H54 (cell line): ENCODE data around the gene PLK3.
"Not testable (repeated sequence)": the region's sequence is repeated elsewhere in the genome, so short reads cannot be mapped to it uniquely, and the experiment has no call there.

Experiments
- DNase-seq: peaks from one replicate; pipeline ENCODE4 v3.0.0; 2011; ENCODE audit warnings: low spot score, mixed read lengths; ENCODE audit not compliant: insufficient read length
- FAIRE-seq: peaks from 3 replicates; lab custom pipeline; 2011; peaks lifted over from hg19 to GRCh38; lab: Jason Lieb, UNC
- POLR2A ChIP-seq: IDR thresholded peaks from 2 replicates; pipeline ENCODE4 v1.6.1; 2011; ENCODE audit warnings: low read depth, mild to moderate bottlenecking, low read length

Gene PLK3

GRCh38 chr1:44799770-44800584 lies at the start of gene PLK3:
Gene PLK3 (plus strand): TSS chr1:44800377. CDS start chr1:44800464, 87 bp downstream.
- peak; percentile 98 for TF ChIP-seq POLR2A
- DNase-seq: peak; percentile 87
- FAIRE-seq: peak; percentile 72

DNA sequence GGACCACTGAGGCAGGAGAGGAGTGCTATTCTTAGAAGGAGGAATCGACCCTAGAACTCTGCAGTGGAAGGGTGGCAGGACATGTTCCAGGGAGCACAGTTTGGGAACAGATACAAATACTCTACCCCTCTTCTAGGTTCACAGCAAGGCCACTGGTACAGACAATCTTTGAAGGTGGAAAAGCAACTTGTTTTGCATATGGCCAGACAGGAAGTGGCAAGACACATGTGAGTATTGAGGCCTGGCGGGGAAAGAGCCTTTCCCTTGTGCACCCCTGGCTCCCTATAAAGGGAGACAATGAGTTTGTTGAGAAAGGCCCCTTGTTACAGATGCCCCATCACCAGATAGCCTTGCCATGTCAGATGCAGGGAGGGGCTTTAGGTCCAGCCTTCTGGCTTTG lies 42.8 kb upstream of the PLK3 start:
- DNase-seq: no peak
- TF ChIP-seq POLR2A: no peak
- no peak for FAIRE-seq

DNA sequence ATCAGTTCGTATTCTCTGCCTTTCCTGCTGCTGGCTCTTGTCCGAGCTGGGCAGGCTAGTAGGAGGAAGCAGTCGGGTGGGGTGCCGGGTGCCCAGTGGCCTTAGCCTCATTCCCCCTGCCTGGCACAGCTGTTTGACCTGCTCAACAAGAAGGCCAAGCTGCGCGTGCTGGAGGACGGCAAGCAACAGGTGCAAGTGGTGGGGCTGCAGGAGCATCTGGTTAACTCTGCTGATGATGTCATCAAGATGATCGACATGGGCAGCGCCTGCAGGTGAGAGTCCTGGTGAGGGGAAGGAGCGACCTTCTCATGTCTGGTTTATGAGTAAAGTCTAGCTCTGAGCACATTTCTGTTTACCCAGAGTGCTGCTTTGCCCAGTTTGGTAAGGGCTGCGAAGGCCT lies 41.1 kb upstream of the PLK3 start:
- DNase-seq (no peak), FAIRE-seq (no peak)
- TF ChIP-seq POLR2A: no peak

- FAIRE-seq: no peak
- no peak for DNase-seq
- TF ChIP-seq POLR2A: no peak
These were observed 39.3 kb upstream of the PLK3 start for GRCh38 chr1:44760876-44761275.

DNA sequence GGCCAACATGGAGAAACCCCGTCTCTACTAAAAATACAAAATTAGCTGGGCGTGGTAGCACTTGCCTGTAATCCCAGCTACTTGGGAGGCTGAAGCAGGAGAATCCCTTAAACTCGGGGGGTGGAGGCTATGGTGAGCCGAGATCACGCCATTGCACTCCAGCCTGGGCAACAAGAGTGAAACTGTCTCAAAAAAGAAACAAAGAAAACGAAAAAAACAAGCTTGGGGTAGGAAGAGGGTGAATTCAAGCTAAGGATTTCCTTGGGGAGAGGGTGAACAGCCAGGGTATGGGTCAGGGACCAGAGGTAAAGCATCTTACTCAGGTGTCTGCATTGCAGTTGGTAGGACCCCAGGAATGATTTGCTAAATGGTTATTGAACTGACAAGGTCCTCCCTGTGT lies 33.8 kb upstream of the PLK3 start:
- not testable (repeated sequence) for DNase-seq, FAIRE-seq

DNA sequence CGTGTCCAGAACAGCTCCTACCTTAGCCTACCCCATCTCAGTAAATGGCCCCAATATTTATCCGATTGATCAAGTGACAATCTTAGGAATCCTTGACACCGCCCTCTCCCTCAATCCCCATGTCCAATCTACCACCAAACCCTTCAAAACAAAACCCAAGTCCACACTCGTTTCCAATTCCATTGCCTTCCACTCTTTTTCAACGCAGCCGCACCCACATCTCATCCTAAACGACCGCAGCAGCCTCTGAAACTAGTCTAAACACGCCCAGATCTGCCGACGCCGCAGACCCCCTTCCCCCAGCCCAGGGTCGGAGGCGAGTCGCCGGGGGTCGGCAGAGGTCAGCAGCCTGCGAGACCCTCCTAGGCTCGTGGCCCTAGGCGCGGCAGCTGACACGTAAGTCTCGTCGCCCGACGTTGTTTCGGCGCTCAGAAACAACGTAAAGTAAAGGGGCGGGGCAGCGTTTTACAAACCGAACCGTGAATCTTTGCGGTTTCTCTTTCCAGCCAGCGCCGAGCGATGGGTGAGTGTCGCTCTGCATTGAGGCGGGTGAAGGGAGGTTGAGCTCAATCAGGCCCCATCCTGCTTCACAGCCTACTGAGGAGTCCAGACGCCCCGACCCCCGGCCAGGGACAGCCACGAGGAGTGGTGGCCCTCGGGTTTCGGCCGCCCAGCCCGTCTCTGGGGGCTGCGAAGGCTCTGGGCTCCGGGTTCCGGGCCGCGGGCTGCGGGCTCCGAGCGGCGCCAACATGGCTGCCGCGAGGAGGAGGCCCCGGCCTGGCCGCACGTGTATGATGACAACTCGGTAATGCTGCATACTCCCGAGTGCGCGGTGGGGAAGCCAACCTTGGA lies 24.9 kb upstream of the PLK3 start, which contains the start of gene RPS8:
TSS of gene RPS8 (plus strand) at position 463 of the 852 bp plus-strand sequence. CDS start at position 520, 57 bp downstream.
- FAIRE-seq (no peak), DNase-seq (peak; percentile 63)
- TF ChIP-seq POLR2A: peak; percentile 96

DNA sequence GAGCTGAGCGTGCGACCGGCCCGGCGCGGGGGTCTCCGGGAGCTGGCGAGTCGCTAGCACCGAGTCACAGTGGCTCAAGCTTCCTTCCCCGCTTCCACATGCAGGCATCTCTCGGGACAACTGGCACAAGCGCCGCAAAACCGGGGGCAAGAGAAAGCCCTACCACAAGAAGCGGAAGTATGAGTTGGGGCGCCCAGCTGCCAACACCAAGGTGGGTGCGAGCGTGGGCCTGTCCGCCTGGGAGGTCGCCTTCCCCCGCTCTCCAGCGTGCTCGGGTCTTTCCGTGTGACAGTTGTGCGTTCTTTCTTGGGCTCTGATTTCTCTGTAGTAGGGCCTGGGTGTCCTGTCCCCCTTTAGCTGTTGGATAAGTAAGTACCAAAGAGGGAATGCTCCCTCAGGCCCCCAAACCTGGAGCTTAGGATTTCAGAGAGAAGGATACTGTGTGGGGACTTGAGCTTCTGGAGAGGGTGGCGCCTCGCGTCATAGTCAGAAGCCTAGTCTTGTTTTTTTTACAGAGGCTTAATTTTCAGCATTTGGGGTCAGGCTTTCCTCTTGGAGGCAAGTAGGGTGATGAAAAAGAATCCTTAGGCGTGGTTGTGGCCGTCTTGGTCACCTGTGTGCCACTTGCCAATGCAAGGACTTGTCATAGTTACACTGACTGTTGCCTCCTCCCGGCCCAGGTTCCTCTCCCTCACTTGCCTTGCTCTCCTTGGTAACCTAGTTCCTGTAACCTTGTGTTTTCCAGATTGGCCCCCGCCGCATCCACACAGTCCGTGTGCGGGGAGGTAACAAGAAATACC lies 24.0 kb upstream of the PLK3 start:
- DNase-seq (no peak), FAIRE-seq (no peak)
- no peak for TF ChIP-seq POLR2A

- no peak for FAIRE-seq
- no peak for TF ChIP-seq POLR2A
- no peak for DNase-seq
These were observed 23.5 kb upstream of the PLK3 start for GRCh38 chr1:44776730-44777068.

GRCh38 chr1:44777547-44777946 lies 22.6 kb upstream of the PLK3 start:
- DNase-seq (no peak), FAIRE-seq (no peak)
- no peak for TF ChIP-seq POLR2A

DNA sequence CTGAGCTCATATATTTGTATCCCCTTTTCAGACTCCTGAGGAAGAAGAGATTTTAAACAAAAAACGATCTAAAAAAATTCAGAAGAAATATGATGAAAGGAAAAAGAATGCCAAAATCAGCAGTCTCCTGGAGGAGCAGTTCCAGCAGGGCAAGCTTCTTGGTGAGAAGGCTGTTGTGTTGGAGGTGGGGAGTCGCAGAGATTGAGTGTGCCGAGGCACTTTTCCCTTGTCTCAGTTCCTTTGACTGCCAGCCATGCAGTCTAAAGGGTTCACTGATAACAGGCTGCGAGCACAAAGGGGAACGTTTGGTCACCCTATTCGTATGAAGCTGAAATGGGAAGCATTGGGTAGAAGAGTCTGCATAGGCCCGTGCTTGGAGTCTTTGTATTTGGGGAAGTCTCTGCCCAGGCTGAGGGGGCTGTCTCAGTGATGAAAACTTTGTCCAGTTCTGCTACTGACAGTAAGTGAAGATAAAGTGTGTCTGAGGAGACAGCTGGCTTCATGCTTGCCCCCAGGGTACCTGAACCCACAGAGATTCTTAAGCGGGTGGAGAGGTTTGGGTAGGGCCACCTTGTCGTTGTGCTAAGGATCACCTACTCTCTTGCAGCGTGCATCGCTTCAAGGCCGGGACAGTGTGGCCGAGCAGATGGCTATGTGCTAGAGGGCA lies 22.1 kb upstream of the PLK3 start:
- TF ChIP-seq POLR2A: no peak
- DNase-seq (no peak), FAIRE-seq (no peak)

DNA sequence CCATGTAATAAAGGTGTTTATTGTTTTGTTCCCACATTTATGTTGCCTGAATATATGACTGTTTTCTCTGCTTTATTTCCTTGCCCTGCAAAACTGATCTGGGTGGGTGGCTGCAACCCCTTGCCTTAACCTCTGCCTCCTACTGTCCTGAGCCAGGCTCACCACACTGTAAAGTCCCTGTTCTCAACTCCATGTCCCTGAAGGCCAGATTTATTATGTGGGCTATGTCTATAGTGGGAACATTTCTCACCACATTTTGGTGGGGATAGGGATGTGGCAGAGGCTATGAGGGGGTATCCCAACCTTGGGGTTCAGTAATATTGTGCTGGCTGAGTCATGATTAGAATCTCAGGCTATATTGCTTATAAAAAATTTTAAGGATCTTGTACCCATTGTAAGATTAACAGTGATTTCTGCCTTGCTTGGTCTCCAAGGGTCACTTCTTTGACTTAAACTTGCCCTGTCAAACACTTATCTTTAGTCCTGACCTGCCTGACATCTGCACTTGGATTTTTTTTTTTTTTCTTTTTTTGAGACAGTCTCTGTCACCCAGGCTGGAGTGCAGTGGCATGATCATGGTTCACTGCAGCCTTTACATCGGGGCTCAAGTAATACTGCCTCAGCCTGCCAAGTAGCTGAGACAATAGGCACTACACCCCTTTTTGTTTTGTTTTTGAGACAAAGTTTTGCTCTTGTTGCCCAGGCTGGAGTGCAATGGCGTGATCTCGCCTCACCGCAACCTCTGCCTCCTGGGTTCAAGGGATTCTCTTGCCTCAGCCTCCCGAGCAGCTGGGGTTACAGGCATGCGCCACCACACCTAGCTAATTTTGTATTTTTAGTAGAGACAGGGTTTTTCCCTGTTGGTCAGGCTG lies 21.2 kb upstream of the PLK3 start:
- DNase-seq: no peak

DNA sequence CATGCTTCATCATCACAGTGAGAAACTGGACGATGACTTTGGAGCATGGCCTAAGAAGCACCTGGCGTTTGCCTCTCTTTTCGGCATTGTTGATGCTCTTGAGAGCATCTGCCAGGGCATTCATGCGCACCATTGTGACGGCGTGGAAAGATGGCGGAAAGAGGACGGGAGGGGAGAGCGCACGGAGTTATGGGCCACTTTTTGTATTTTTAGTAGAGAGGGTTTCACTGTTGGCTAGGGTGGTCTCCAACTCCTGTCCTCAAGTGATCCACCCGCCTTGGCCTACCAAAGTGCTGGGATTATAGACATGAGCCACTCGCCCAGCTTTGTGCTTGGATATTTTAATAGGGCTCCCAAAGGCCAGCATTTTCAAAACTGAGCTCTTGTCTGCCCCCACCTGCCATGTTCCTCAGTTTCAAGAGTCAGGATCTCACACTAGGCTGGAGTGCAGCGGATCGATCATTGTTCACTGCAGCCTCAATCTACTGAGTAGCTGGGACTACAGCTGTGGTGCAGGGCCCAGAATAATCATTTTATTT lies 19.5 kb upstream of the PLK3 start:
- FAIRE-seq (no peak), DNase-seq (no peak)
- TF ChIP-seq POLR2A: no peak

More for the DNA sequence above, 21.2 kb upstream of the PLK3 start:
- FAIRE-seq: no peak
- no peak for TF ChIP-seq POLR2A
